GM19239 (cell line): ENCODE data around the gene MTRF1.
"Not testable (repeated sequence)": the region's sequence is repeated elsewhere in the genome, so short reads cannot be mapped to it uniquely, and the experiment has no call there.

Source experiments
- DNase-seq: peaks from one replicate; pipeline ENCODE4 v3.0.0; 2011; ENCODE audit warnings: low spot score; ENCODE audit not compliant: insufficient read length
- FAIRE-seq: peaks from 2 replicates; lab custom pipeline; 2011; peaks lifted over from hg19 to GRCh38; lab: Jason Lieb, UNC

MTRF1 gene

GRCh38 chr13:41284512-41285288 lies 21.3 kb upstream of the MTRF1 start:
- DNase-seq = no peak
- FAIRE-seq = no peak

- DNase-seq (no peak), FAIRE-seq (peak; percentile 87)
These were observed 18.8 kb upstream of the MTRF1 start for GRCh38 chr13:41282129-41282571.

- not testable (repeated sequence) for FAIRE-seq, DNase-seq
These were observed 15.8 kb upstream of the MTRF1 start for GRCh38 chr13:41279156-41279555.

DNA sequence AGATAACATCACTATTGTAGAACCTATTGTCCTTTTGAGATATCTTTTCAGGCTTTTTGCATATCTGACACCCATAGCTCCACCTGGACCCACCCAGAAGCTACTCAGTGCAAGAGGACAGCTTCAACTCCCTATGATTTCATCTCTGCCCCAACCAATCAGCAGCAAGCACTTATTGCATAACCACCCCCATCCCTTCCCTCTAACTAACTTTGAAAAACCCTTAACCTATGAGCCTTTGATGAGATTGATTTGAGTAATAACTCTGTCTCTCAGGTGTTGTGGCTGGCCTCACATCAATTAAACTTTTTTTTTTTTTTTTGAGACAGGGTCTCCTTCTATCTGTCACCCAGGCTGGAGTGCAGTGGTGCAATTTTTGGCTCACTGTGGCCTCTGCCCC lies 13.4 kb upstream of the MTRF1 start:
- DNase-seq = no peak
- no peak for FAIRE-seq

DNA sequence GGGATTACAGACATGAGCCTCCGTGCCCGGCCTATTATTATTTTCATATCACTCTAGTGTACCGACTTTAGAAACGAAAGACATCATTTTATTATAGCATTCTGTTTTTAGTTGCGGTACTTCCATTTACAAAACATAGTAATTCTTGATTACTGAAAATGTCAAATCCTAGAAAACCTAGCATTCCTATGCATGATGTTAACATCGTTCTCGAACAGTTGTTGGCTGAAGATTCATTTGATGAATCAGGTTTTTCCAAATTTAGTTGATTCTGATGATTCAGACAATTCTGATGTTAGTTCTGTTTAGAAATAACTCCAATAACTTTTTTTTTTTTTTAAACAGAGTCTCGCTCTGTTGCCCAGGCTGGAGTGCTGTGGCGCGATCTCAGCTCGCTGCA lies 11.5 kb upstream of the MTRF1 start:
- DNase-seq (no peak), FAIRE-seq (no peak)

GRCh38 chr13:41273831-41274441 lies 10.6 kb upstream of the MTRF1 start:
- DNase-seq (no peak), FAIRE-seq (no peak)

DNA sequence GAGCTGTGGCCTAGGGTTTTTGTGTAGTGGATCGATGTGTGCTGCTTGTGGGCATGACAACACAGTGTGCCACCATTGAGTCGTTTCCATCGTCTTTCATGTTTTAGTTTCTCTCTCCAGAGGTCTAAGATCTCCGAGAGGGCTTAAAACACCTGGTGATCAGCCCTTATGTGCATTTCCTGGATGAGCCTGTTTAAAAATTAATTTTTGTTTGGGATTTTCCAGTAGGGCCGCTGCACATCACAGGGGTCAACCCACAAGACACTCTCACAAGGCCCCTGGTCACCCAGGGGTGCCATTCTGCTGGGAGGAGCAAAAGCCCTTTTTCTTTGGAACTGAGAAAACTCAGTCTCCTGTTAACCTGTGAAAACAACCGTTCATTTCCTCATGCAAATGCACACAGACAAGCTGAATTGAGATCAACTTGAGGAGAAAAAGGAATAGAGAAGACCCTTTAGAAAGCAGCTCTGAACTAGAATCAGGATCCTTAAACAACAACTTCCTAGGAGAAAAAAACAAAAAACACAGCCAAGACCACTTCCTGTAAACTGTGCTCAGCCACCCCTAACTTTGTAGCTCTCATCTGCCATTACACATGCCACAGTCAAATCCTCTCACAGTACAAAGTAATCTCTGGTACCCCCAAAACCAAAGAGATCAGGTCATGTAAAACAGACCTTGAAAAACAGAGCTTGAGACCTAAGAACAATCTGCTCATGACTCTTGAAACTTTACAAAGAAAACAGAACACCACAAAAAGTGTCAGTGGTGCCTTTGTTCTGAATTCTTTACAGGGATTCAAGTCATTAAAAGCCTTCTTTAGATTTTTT lies 8.3 kb upstream of the MTRF1 start:
- DNase-seq = no peak
- FAIRE-seq = peak; percentile 85

DNA sequence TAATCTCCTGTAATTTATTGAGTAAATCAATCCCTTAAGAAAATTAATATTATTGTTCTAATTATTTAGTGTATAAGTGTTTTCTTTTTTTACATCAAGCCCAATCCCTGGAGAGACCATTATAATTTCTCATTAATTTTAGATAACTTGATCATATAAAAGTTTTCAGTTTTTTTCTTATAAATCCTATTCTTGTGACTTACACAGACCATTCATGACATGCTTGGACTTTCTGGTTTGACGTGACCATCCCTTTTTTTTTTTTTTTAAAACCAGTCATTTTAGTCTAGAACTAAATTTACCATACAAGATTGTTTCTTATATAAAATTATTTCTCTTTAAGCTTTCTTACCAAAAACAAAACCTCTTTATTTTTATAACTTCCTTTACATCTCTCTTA lies 5.4 kb upstream of the MTRF1 start:
- DNase-seq (no peak), FAIRE-seq (no peak)

GRCh38 chr13:41267106-41267505 lies 3.7 kb upstream of the MTRF1 start:
- FAIRE-seq (no peak), DNase-seq (no peak)

DNA sequence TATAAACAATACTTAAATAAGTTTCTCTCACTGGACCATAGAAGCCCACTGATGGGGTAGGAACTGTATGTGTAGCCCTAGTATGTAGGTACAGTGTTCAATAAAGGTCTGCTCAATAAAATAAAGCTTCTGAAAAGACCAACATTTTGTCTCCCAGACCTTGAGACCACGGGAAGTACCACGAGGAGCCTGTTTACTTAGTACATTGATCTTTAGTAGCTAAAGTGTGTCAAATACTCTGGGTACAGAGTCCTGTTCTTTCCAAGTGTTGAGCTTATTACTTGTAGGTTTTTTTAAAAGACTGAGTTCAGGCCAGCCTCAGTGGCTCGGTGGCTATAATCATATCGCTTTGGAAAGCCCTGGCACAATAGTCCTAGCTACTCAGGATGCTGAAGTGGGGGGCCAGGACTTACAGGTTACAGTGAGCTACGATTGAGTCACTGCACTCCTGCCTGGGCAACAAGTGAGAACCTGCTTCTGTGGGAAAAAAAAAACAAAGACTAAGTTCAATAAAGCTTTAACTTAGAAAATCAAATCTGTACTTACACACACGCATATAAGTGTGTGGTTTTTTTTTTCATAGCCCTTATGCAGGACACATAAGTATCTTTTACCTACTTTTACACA lies 3.4 kb downstream of the MTRF1 start:
- FAIRE-seq = no peak
- no peak for DNase-seq

- no peak for FAIRE-seq
- DNase-seq = no peak
These were observed 5.8 kb downstream of the MTRF1 start for GRCh38 chr13:41257535-41257934.

- DNase-seq (no peak), FAIRE-seq (no peak)
These were observed 8.5 kb downstream of the MTRF1 start for GRCh38 chr13:41254902-41255301.

DNA sequence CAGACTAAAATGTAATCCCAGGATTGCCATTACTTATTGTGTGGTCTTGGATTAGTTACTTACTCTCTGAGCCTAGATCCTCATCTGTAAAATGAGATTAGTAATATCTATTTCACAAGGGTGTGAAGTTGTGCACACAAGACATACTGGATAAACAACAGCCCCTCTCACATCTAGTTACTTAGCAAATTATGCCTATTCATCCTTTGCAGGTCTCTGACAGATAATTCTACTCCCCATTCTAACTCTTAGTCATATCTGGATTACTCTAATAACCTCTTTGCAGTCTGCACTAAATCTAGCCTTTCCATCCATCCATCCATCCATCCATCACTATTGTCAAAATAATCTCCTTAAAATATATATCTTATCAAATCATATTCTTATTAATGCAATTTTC lies 12.4 kb downstream of the MTRF1 start:
- FAIRE-seq = no peak

GRCh38 chr13:41246969-41247680 lies 16.3 kb downstream of the MTRF1 start:
- DNase-seq (no peak), FAIRE-seq (no peak)

More for the DNA sequence above, 12.4 kb downstream of the MTRF1 start:
- DNase-seq = no peak

DNA sequence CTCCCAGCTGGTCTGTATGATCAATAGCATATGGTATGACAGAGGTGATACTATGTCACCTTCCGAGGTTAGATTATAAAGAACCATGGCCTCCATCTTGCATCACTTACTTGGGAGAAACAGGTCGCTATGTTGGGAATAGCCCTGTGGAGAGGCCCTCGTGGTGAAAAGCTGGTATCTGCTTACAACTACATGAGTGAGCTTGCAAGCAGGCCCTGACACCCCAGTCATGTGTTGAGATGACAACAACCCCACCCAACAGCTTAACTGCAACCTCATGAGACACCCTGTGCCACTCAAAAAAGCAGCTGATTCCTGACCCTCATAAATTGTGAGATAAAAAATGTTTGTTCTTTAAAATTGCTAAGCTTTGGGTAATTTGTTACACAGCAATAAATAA lies 18.8 kb downstream of the MTRF1 start:
- FAIRE-seq (no peak), DNase-seq (no peak)

DNA sequence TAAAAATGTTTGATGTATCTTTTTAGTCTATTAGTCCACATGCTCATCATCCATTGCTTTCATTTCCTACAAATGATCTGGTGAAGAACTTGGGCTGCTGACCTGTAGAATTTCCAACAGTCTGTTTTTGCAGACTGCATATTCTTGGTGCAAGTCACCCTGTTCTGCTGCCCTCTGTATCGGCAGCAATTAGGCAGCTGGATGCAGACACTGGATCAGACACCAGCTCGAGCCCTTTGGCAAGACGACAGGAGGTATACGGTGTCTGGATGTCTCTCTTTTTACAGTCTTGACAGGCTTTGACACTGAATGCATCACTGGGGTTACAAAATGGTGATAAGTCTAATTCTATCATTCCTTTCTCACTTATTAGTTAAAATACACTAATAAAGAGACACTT lies 21.8 kb downstream of the MTRF1 start:
- no peak for FAIRE-seq
- DNase-seq = no peak

DNA sequence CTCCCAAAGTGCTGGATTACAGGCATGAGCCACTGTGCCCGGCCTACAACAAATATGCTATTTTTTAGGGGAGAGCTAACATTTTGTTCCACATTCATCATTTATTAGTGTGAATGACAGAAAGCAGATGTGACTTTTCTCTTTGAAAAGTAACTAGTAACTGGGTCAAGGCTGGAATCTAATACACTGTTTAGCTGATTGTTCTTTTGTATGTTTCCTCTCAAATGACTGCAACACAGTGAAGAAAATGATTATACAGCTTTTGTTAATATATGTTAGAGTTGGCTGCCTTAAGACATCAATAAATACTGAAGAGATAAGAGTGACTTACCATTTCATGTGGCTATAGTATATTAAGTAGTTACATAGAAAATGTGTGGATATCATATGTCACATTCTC lies 27.0 kb downstream of the MTRF1 start:
- DNase-seq (no peak), FAIRE-seq (no peak)

- FAIRE-seq (peak; percentile 64), DNase-seq (no peak)
These were observed 30.5 kb downstream of the MTRF1 start for GRCh38 chr13:41232578-41233480.

- FAIRE-seq (no peak), DNase-seq (no peak)
These were observed 31.6 kb downstream of the MTRF1 start for GRCh38 chr13:41231786-41232185.
